Measurements from ENCODE around the gene BACE1. TPM values are rescaled to one million over a fixed set of nuclear protein-coding genes. Genes with fewer than 3 reads are reported as not detected.
"Not testable (repeated sequence)": the region's sequence is repeated elsewhere in the genome, so short reads cannot be mapped to it uniquely, and the experiment has no call there.

BACE1 gene
- total RNA-seq, 1 donor = 50.0 TPM

GRCh38 chr11:117335399-117335798 lies 19.3 kb upstream of the BACE1 start:
- H3K4me3 ChIP-seq (ENCODE audit: low read depth, low read length) = no peak overlapping the region
- TF ChIP-seq CTCF (IDR thresholded peaks at IDR 0.05; ENCODE audit: insufficient read depth, low read length) = no peak
- no peak for DNase-seq (ENCODE audit: low read depth)

- TF ChIP-seq CTCF (IDR thresholded peaks at IDR 0.05; ENCODE audit: insufficient read depth, low read length) = no peak
- no peak for DNase-seq (ENCODE audit: low read depth)
- no peak overlapping the region for H3K4me3 ChIP-seq (ENCODE audit: low read depth, low read length)
Measured at GRCh38 chr11:117334896-117335295, 18.8 kb upstream of the BACE1 start.

GRCh38 chr11:117333917-117334316 lies 17.9 kb upstream of the BACE1 start:
- no peak for DNase-seq (ENCODE audit: low read depth)
- no peak overlapping the region for H3K4me3 ChIP-seq (ENCODE audit: low read depth, low read length)
- TF ChIP-seq CTCF (IDR thresholded peaks at IDR 0.05; ENCODE audit: insufficient read depth, low read length) = no peak

- DNase-seq (ENCODE audit: low read depth) = no peak
- TF ChIP-seq CTCF (IDR thresholded peaks at IDR 0.05; ENCODE audit: insufficient read depth, low read length) = no peak
- no peak overlapping the region for H3K4me3 ChIP-seq (ENCODE audit: low read depth, low read length)
Measured at GRCh38 chr11:117332843-117333242, 16.8 kb upstream of the BACE1 start.

GRCh38 chr11:117328375-117329010 lies 12.4 kb upstream of the BACE1 start:
- peak overlapping the region; percentile 83 for H3K4me3 ChIP-seq (ENCODE audit: low read depth, low read length)
- no peak for TF ChIP-seq CTCF (IDR thresholded peaks at IDR 0.05; ENCODE audit: insufficient read depth, low read length)
- peak; percentile 74 for DNase-seq (ENCODE audit: low read depth)

- peak; percentile 97 for DNase-seq (ENCODE audit: low read depth)
- no peak for TF ChIP-seq CTCF (IDR thresholded peaks at IDR 0.05; ENCODE audit: insufficient read depth, low read length)
- peak within 1 kb of the TSS; percentile 83 for H3K4me3 ChIP-seq (ENCODE audit: low read depth, low read length)
Measured at GRCh38 chr11:117327567-117328374, 11.7 kb upstream of the BACE1 start, which contains the start of gene CEP164. Gene CEP164, plus strand, starts transcription at chr11:117327854. Its CDS starts 10,733 bp downstream, at chr11:117338587.

GRCh38 chr11:117327255-117327566 lies 11.2 kb upstream of the BACE1 start:
- DNase-seq (ENCODE audit: low read depth) = not testable (repeated sequence)
- peak overlapping the region; percentile 83 for H3K4me3 ChIP-seq (ENCODE audit: low read depth, low read length)
